Right kidney (tissue), 1 donor: ENCODE results near the gene PRSS27.

Experiments
- DNase-seq: peaks from one replicate; pipeline ENCODE4 v3.0.0-alpha.2; 2016

PRSS27 gene

DNA sequence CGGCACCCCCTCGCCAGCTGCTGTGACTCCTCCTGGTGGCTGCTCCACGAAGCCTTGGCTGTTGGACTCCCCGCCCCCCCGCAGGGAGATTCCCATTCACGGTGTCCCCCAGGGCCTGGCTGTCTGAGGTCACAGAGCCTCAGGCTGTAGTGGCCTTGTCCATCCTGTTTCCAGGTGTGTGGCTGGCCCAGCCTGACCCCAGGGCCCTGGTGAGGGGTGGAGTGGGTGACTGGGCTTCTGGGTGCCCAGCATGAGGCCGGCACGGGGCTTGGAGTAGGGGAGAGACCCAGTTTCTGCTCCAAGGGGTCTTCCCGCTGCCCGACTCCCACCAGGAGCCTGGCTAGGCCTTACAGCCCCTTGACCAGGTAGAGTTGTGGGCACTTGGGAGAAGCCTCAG lies 10.4 kb downstream of the PRSS27 start:
- DNase-seq: no peak

DNA sequence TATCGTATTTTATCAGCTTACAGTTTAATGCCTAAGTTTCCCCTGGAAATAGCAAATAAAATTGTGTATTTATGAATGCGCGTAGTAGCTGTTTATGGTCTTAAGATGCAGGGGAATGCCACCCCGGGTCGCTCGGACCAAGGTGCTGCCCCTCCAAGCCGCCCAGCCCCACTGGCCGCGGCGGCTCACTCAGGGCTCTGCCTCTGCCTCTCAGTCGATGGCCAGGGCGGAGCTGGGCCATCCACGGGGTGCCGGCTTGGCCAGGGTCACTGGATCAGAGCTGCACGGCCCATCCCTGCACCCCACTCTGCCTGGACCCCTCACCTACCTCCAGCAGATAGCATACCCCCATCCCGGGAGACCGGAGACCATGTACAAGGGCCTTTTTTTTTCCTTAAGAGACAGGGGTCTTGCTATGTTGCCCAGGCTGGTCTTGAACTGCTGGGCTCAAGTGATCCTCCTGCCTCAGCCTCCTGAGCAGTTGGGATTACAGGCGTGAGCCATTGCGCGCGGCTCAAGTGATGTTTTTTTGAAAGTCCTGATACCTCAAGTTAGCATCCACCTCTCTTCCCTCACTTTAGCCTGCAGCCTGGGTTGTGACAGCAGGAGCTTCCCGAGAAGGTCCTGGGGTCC lies 11.0 kb downstream of the PRSS27 start:
- DNase-seq: no peak

DNA sequence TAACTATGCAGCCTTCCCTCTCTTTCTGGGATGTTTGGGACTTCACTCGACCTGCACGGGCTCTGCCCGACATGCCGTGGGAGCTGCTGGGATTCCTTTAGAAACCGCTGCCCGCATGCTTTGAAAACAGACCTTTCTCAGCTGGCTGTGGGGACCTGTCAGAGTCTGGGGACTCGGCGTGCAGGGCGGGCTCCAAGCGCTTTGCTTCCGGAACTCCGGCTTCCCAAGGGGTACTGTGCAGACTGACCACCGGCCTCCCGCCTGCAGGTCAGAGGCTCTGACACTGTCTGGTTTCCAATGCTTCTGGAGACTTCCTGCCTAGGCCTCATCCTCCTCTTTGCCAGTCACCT lies 11.8 kb downstream of the PRSS27 start:
- DNase-seq: no peak

DNA sequence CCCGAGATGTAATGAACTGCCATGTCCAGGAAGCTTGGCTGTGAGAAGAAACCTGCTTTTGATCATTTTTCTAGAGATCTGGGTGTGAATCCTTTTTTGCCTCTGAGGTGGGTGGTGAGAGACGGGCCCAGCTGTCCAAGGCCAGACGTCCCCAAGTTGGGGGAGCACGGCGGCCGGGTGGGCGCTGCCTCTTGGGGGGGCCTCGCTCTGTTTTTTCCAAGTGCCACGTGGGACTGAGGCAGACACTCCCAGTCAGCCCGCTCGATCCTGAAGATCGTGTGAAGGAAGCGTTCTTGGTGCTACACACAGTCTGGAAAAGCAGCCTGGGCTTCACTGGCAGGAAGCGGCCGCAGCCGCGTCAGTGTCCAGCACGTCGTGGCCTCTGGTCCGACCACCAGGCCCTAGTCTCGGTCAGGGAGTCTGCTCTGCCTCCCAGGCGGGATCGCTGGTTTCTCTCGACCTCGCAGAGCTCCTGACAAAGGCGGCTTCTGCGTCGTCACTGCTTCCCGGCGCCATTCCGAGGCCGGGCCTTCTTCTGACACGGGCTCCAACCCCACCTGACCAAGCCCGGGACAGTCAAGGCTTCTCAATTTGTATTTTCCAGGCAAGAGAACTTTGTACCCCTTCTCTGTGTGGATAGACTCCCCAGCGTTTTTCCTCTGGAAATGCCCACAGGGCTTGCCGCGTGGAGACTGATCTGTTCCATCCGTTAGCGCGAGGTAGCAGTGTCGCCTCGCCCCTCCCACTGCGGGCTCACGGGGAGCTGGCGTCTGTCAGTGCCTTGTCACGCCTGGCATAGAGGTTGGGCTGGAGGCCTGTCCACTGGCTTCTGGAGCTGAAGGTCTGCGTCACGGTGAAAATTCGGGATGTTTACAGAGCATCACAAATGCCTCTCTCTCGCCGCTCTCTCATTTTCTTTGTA lies 12.4 kb downstream of the PRSS27 start:
- no peak for DNase-seq

DNA sequence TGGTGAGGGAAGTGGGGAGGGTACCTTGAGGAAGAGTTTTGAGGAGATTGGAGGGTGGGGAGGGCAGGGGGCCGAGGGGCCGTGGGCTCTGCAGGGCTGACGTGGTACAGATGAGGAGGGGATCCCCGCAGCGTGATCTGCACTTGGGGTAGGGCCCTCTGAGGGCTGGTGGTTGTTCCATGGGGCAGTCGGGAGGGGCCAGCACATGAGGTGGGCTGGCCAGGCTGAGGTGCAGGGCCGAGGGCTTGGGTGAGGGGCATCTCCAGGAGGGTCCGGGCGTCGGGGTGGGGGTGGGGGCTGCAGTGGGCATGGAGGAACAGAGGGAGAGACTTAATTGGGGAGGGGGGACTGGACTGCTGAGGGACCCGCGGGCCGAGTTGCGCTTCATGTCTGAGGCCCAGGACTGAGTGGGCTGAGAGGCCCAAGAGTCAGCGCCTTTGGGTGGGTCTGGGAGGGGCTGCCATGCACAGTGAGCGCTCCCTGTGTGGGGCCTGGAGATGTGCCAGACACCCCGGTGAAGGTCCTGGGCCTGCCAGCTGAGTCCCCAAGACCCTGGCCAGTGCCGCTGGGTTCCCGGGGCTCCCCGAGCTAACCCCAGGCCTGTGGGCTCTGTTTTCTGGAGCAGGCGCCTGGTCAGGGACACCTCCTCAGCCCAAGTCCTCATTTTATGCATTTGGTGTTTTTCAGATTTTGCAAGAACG lies 13.3 kb downstream of the PRSS27 start:
- no peak for DNase-seq

- no peak for DNase-seq
Observed at GRCh38 chr16:2706085-2706484, 13.9 kb downstream of the PRSS27 start.

- DNase-seq: no peak
Observed at GRCh38 chr16:2705351-2705750, 14.7 kb downstream of the PRSS27 start.

- DNase-seq: no peak
Observed at GRCh38 chr16:2704983-2705275, 15.1 kb downstream of the PRSS27 start.

DNA sequence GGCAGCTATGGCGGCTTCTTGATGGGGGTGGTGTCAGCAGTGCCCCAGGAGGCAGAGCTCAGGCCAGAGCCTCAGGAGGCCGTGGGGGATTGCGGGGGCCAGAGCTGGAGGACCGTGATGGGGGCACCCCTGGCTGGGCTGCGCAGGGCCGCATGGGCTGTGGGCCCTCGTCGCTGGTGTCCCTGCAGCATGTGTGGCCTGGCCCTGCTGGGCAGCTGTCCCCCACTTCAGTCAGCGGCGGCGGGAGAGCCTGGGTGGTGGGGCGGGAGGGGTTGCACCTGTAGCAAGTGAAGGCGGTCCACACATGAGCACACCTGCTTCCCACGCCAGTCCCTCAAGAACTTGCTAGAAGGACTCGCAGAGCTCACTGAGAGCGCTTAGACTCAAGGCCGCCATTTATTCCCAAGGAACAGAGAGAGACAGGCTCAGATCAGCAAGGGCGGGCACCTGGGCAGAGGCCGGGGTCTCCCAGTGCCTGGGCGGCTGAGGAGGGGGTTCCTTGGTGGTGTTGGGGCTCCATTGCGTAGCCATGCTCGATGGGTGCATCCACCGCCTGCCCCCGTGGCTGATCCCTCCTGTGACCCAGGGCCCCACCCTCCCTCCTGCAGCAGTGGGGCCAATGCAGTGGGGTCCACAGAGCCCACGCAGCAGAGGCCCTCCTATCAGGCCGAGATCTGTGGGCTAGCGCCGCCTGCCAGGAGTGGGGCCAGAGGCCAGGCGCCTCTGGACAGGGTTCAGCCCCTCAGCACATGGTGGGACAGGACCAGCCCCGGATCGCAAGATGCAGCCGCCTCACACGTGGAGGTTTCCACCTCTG lies 15.7 kb downstream of the PRSS27 start:
- DNase-seq: no peak

DNA sequence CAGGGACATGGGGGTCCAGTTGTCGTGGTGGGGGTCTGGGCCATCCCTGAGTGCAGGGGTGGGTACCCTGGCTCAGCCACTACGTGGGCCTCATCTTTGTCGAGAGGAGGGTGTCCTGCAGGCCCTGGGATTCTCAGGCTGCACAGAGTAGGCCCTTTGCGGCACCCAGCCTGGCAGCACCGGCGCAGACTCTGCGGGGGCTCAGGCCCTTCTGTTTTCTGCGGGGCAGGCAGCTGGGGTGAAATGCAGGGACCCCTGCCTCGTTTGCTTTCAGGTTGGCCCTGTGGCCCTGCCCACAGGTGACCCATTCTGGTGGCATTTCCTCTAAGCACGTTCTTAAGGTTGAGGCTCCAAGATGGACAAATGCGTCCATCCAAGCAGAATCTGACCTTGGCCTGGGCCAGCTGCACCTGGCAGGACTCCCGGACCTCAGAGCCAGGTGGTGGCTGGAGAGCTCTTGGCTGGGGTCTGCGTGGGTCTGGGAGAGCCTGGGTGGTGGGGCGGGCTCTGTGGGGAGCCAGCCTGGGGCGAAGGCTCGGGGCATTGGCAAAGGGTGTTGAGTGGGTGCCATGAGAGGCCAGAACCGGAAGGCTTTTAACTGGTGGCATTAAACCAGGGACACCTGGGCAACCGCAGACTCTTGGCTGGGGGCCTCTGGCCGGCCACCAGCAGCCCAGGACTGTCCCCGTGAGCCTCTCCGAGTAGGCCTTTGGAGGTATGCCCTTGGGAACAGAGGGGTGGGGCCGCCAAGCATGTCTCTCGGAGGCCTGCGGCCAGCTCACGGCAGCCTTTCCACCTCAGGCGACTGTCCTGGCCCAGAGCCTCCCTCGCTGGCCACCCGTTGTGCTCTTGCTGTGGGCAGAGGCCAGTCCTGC lies 16.9 kb downstream of the PRSS27 start:
- no peak for DNase-seq

DNA sequence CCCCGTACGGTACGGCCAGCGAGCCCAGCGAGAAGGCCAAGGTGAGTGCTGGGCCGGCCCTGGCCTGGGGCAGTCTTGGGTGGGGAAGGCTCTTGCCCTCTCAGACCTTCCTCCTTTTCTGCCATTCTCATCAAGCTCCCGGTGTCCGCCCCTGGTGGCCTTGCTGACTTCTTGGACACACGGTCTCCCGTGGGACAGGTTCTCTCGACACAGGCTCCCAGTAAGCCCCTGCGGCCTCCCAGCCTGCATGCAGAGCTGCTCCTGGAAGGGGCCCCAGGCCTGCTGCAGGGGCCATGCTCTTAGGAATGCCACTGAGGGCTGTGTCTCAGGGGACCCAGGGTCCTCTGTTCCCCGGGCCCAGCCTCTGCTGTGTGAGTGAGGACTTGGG lies 17.6 kb downstream of the PRSS27 start:
- no peak for DNase-seq

DNA sequence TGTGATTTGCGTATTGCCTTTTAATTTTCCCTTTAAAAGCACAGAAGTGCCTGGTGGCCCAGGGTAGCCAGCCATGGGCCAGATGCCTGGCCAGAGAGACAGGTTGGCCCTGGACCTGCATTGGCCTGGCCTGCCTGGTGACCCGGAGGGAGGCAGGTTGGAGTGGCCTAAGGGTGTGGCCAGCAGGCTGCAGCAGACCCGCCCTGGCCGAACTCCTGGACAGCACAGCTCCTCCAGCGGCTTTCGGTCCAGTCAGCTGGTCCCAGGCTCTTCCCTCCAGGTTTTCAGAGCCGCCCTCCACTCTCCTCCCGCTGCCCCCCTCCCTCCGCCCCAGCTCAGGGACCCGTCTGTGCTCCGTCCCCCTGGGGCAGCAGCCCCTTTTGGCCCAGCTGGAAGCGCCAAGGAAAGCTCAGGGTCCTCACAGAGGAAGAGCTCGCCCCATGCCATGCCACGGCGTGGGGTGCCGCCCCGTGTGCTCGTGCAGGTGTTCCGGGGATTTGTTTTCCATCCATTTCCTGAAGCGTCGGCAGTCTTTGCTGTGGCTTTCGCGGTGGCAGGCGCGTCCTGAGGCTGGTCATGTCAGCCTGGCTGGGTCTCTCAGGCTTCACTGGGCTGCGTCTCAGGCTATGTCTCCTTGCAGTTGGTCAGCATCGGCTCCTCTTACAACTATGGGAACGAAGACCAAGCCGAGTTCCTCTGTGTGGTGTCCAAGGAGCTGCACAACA lies 18.1 kb downstream of the PRSS27 start:
- no peak for DNase-seq

DNA sequence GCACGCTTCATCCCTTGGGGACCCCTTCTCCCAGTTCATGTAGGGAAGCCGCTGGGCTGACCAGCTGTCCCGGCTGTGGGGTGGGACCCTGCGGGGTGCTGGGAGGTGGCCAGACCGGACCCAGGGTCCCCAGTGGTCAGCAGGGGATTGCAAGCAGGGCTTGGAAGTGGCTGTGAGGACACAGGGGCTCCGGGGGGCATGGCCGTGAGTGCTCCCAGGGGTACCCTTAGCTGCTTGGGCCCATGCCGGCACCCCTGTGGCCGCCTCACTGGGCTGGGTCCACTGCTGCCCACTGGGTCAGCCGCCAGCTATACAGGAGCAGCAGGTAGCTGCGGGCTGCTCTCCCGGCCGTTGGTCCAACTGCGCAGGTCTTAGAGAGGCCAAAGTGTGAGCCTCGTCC lies 18.8 kb downstream of the PRSS27 start:
- no peak for DNase-seq

DNA sequence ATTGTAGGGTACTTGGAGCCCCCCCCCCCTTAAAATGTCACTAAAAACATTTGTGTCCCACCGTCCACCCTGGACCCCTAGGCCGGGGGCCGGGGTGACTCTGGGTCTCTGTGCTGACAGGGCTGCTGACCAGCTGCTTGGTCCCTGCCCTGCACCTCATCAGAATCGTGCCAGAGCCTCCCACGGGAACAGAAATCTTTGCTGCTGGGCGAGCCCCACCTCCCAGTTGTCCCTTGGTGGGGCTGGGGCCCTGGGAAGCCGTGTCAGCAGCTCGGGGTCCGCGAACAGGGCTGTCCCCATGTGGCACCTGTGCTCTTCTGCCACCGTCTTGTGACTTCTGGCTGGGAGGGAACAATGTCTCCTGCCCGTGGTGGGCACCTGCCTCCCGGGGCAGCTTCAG lies 19.2 kb downstream of the PRSS27 start:
- no peak for DNase-seq

DNA sequence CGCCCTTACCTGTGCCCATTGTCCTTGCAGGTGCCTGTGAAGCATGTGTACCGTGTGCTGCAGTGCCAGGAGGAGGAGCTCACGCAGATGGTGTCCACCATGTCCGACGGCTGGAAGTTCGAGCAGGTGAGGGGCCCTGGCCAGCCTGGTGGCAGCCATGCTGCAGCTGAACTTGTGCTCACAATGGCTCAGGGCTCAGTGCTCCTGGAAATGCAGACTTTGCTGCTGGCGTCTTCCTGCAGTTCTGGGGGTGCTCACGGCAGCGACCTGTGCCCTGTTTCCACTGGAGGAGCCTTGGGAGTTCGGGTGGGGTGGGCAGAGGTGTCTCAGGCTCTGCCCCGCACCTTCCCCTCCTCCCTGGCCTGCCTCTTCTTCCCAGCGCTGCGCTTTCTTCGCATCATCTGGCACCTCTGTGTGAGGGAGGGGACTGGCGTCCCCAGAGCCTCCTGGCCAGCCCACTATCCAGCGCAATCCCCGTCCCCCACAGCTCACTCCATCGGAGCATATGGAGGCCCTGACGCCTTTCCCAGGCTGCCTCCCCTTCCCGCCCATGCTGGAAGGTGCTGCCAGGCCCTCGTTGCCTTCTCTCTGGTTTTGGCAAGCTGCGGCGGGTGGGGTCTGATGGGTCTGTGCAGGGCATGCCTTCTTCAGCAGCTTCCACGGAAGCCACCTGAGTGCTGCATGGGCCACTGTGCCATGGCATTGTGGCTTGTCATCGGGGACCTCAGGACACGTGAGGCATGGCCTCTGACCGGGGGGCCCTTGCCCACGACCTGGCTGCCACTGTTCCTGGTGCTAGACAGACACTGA lies 20.0 kb downstream of the PRSS27 start:
- no peak for DNase-seq

DNA sequence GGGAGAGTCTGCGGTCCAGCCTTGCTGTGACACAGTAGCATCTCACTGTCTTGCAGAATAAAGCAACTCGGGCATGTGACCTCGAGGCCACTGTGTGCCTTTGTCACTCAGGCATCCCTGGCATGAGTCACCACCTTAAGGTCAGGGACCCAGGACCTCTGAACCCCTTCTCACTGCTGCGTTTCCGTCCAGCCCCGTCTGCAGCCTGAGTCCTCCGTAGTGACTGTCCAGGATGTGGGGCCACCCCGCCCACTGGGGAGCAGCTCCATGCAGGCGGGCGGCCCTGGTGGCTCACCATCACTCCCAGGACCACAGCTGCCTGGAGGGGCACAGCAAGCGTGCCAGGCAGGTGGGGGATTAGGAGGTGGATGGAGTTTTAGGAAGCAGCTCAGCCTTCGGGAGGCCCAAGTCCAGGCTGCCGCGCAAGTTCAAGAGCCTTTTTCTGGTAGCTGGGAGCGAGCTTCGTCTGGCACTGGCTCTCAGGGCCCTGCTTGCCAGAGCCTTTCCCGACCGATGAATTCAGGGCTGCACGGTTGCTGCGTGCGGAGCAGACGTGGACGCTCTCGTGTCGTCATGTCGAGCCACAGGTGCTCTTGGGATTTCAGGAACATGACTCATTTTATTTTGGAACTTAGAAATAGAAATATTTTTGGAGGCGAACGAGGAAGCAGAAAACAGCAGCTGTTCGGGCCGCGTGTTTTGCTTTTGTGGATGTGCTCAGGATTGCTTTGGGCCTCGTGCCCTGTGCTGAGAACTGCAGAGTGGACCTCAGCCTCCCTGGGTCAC lies 20.9 kb downstream of the PRSS27 start:
- DNase-seq: no peak

GRCh38 chr16:2698103-2698870 lies 21.7 kb downstream of the PRSS27 start:
- DNase-seq: no peak

DNA sequence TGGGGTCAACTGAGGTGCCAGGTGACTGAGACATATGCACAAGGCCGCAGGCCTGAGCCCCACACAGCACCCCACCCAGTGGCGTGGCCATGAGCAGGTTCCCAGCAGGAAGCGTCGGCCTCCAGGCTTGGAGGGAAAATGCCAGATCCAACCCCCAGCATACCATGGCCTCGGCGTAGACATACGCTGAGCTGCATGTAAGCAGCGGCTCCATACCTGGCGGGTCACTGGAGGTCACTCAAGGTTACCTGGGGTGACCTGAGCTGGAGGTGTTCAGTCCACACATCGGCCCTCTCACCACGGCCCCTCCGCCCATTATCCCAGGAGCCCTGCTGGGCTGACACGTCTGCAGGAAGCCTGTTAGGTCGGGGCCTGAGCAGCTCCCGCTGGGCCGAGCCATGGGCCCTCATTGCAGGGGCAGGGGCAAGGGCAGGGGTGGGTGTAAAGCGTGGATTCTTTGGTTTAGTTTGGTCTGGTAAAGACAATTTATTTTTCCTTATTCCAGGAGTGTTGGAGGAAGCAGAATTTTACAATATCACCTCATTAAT lies 22.5 kb downstream of the PRSS27 start:
- DNase-seq: no peak
